ENCODE data around the gene GABBR1. TPM values are rescaled to one million over a fixed set of nuclear protein-coding genes. Genes with fewer than 3 reads are reported as not detected.

Gene GABBR1
- total and polyA plus RNA-seq, 3 donors from 2014 or later = 16.8 to 29.9 (median 26.2) TPM

DNA sequence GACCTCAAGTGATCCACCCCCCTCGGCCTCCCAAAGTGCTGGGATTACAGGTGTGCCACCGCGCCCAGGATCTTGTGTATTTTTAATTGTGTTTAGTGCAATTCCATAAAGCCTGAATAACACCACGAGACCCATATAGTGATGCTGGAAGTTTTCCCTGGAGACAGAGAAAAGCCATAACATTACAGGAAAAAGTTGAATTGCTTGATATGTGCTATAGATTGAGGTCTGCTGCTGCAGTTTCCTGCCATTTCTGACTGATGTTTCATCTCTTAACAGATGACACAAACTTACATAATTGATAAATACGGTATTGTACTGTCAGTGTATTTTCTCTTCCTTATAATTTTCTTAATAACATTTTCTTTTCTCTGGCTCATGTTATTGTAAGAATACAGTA lies 66.1 kb downstream of the GABBR1 start:
- H3K9me3 ChIP-seq = no peaks in the 10 kb centered on the region
- no peaks in the 10 kb centered on the region for H3K4me1 ChIP-seq
- 77 to 81% methylated on average over 5 of the region's 5 CpGs for WGBS, 2 donors
- H3K36me3 ChIP-seq (ENCODE audit: low read depth, missing control alignments) = no peaks in the 10 kb centered on the region
- no peak overlapping the region for H3K27ac ChIP-seq
- DNase-seq = no peak
- no peaks in the 10 kb centered on the region for H3K27me3 ChIP-seq
- TF ChIP-seq POLR2A (IDR thresholded peaks at IDR 0.05) = no peak
- TF ChIP-seq, protein P1, sequence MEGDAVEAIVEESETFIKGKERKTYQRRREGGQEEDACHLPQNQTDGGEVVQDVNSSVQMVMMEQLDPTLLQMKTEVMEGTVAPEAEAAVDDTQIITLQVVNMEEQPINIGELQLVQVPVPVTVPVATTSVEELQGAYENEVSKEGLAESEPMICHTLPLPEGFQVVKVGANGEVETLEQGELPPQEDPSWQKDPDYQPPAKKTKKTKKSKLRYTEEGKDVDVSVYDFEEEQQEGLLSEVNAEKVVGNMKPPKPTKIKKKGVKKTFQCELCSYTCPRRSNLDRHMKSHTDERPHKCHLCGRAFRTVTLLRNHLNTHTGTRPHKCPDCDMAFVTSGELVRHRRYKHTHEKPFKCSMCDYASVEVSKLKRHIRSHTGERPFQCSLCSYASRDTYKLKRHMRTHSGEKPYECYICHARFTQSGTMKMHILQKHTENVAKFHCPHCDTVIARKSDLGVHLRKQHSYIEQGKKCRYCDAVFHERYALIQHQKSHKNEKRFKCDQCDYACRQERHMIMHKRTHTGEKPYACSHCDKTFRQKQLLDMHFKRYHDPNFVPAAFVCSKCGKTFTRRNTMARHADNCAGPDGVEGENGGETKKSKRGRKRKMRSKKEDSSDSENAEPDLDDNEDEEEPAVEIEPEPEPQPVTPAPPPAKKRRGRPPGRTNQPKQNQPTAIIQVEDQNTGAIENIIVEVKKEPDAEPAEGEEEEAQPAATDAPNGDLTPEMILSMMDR (IDR thresholded peaks at IDR 0.05) = no peak
- intact Hi-C loops (cut with DNase I; ENCODE audit: low total_unique reads) = no loop called here
- H3K4me3 ChIP-seq = no peak overlapping the region

- DNase-seq = no peak
- H3K4me3 ChIP-seq = no peak overlapping the region
- no peaks in the 10 kb centered on the region for H3K36me3 ChIP-seq (ENCODE audit: low read depth, missing control alignments)
- no peaks in the 10 kb centered on the region for H3K27me3 ChIP-seq
- TF ChIP-seq, protein P1 (IDR thresholded peaks at IDR 0.05) = no peak
- TF ChIP-seq POLR2A (IDR thresholded peaks at IDR 0.05) = no peak
- intact Hi-C loops (cut with DNase I; ENCODE audit: low total_unique reads) = no loop called here
- no peaks in the 10 kb centered on the region for H3K4me1 ChIP-seq
- no peak overlapping the region for H3K27ac ChIP-seq
- no peaks in the 10 kb centered on the region for H3K9me3 ChIP-seq
These were observed 68.1 kb downstream of the GABBR1 start for GRCh38 chr6:29564875-29565274.

- H3K4me1 ChIP-seq = no peaks in the 10 kb centered on the region
- DNase-seq = no peak
- 77 to 84% methylated on average over 3 of the region's 3 CpGs for WGBS, 2 donors
- H3K27ac ChIP-seq = no peak overlapping the region
- TF ChIP-seq, protein P1 (IDR thresholded peaks at IDR 0.05) = no peak
- H3K9me3 ChIP-seq = no peaks in the 10 kb centered on the region
- H3K36me3 ChIP-seq (ENCODE audit: low read depth, missing control alignments) = no peaks in the 10 kb centered on the region
- intact Hi-C loops (cut with DNase I; ENCODE audit: low total_unique reads) = no loop called here
- no peak overlapping the region for H3K4me3 ChIP-seq
- H3K27me3 ChIP-seq = no peaks in the 10 kb centered on the region
These were observed 69.5 kb downstream of the GABBR1 start for GRCh38 chr6:29563435-29563965.

GRCh38 chr6:29561606-29562181 lies 71.3 kb downstream of the GABBR1 start:
- Histone ChIP-seq H3K27me3 (no peaks in the 10 kb centered on the region), H3K4me1 (no peaks in the 10 kb centered on the region), H3K27ac (no peak overlapping the region), H3K36me3 (ENCODE audit: low read depth, missing control alignments) (no peaks in the 10 kb centered on the region), H3K9me3 (no peaks in the 10 kb centered on the region), H3K4me3 (no peak overlapping the region)
- intact Hi-C loops (cut with DNase I; ENCODE audit: low total_unique reads) = no loop called here
- 78 to 89% methylated on average over 1 of the region's 1 CpG for WGBS, 2 donors
- TF ChIP-seq, protein P1 (IDR thresholded peaks at IDR 0.05) = no peak
- TF ChIP-seq POLR2A (IDR thresholded peaks at IDR 0.05) = no peak
- DNase-seq = no peak

GRCh38 chr6:29561091-29561490 lies 71.9 kb downstream of the GABBR1 start:
- H3K4me3 ChIP-seq = no peak overlapping the region
- DNase-seq = no peak
- no peaks in the 10 kb centered on the region for H3K27me3 ChIP-seq
- intact Hi-C loops (cut with DNase I; ENCODE audit: low total_unique reads) = no loop called here
- TF ChIP-seq, protein P1 (IDR thresholded peaks at IDR 0.05) = no peak
- TF ChIP-seq POLR2A (IDR thresholded peaks at IDR 0.05) = no peak
- H3K36me3 ChIP-seq (ENCODE audit: low read depth, missing control alignments) = no peaks in the 10 kb centered on the region
- H3K9me3 ChIP-seq = no peaks in the 10 kb centered on the region
- H3K4me1 ChIP-seq = no peaks in the 10 kb centered on the region
- H3K27ac ChIP-seq = no peak overlapping the region
